Measurements from ENCODE around the gene ERC2. TPM values are rescaled to one million over a fixed set of nuclear protein-coding genes. Genes with fewer than 3 reads are reported as not detected.

Gene ERC2
- total RNA-seq, 1 donor from 2014 or later, result 32.5 TPM

GRCh38 chr3:55609230-55609827, 858.9 kb downstream of the ERC2 start:
- no peaks in the 10 kb centered on the region for H3K27me3 Mint-ChIP-seq
- no peak for DNase-seq (ENCODE audit: low spot score, unreplicated experiment)
- H3K4me3 Mint-ChIP-seq (ENCODE audit: low read depth), result no peak overlapping the region

DNA sequence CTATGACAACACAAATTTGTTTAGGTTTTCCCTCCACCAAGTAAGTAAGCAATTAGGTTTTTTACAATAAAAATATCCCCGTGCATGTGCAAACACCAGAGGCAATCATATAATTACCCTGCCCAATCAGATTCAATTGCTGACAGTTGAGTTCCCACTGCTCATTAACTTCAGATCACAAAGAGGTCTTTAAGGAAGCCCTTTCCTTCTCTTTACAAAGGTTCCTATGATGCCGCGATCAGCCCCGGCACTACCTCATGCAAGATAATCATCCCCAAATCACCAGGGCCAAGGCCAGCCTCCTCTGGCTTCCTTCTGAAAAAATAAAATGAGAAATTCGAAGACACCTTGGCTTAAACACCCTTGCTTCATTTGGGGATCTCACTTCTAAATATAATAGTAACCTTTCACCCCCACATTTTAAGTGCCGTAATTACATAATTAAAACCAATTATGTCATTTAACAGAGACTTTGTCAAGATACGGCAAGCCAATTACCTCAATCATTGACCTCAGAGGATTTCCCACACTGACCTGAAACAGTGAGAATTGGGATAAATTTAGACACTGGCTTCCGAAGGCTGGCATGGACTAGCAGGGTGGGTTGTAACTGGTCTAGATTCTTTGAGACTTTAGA, 859.8 kb downstream of the ERC2 start:
- H3K9me3 Mint-ChIP-seq (ENCODE audit: low read depth), result no peaks in the 10 kb centered on the region
- DNase-seq (ENCODE audit: low spot score, unreplicated experiment), result no peak
- H3K36me3 Mint-ChIP-seq (ENCODE audit: insufficient read depth), result no peaks in the 10 kb centered on the region
- no peak overlapping the region for H3K27ac Mint-ChIP-seq
- peaks cover 3% of the 10 kb centered on the region for H3K4me1 Mint-ChIP-seq (ENCODE audit: low read depth)
- no peaks in the 10 kb centered on the region for H3K27me3 Mint-ChIP-seq
- TF ChIP-seq, protein P1, sequence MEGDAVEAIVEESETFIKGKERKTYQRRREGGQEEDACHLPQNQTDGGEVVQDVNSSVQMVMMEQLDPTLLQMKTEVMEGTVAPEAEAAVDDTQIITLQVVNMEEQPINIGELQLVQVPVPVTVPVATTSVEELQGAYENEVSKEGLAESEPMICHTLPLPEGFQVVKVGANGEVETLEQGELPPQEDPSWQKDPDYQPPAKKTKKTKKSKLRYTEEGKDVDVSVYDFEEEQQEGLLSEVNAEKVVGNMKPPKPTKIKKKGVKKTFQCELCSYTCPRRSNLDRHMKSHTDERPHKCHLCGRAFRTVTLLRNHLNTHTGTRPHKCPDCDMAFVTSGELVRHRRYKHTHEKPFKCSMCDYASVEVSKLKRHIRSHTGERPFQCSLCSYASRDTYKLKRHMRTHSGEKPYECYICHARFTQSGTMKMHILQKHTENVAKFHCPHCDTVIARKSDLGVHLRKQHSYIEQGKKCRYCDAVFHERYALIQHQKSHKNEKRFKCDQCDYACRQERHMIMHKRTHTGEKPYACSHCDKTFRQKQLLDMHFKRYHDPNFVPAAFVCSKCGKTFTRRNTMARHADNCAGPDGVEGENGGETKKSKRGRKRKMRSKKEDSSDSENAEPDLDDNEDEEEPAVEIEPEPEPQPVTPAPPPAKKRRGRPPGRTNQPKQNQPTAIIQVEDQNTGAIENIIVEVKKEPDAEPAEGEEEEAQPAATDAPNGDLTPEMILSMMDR (IDR thresholded peaks at IDR 0.05; ENCODE audit: unreplicated experiment), result no peak
- no peak overlapping the region for H3K4me3 Mint-ChIP-seq (ENCODE audit: low read depth)

More at GRCh38 chr3:55609230-55609827, 858.9 kb downstream of the ERC2 start:
- Mint-ChIP-seq H3K27ac (no peak overlapping the region), H3K4me1 (ENCODE audit: low read depth) (peaks cover 3% of the 10 kb centered on the region), H3K9me3 (ENCODE audit: low read depth) (no peaks in the 10 kb centered on the region), H3K36me3 (ENCODE audit: insufficient read depth) (no peaks in the 10 kb centered on the region)
- TF ChIP-seq, protein P1 (IDR thresholded peaks at IDR 0.05; ENCODE audit: unreplicated experiment), result no peak

GRCh38 chr3:55607844-55608243, 860.4 kb downstream of the ERC2 start:
- no peak overlapping the region for H3K4me3 Mint-ChIP-seq (ENCODE audit: low read depth)

DNA sequence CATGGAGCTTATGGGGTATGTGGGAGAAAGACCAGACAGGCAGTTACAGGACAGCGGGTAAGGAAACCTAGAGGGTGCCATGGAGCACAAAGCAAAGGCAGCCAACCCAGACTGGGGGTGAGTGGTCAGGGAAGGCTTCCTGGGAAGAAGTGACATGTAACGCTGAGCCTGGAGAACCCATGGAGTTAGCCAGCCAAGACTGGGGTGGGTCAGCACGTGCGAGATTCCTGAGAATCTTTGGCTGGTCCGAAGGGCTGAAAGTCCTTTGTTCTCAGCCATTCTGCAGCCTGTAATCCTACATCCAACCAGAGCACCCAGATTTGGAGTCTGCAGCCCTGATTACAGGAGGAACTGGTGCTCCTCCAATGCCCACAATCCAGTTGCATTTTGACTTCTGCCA, 861.1 kb downstream of the ERC2 start:
- no peak overlapping the region for H3K27ac Mint-ChIP-seq
- DNase-seq (ENCODE audit: low spot score, unreplicated experiment), result no peak
- H3K27me3 Mint-ChIP-seq, result no peaks in the 10 kb centered on the region
- H3K9me3 Mint-ChIP-seq (ENCODE audit: low read depth), result no peaks in the 10 kb centered on the region
- TF ChIP-seq, protein P1 (IDR thresholded peaks at IDR 0.05; ENCODE audit: unreplicated experiment), result no peak
- H3K4me3 Mint-ChIP-seq (ENCODE audit: low read depth), result no peak overlapping the region
- no peaks in the 10 kb centered on the region for H3K36me3 Mint-ChIP-seq (ENCODE audit: insufficient read depth)
- peaks cover 3% of the 10 kb centered on the region for H3K4me1 Mint-ChIP-seq (ENCODE audit: low read depth)

More at GRCh38 chr3:55607844-55608243, 860.4 kb downstream of the ERC2 start:
- TF ChIP-seq, protein P1 (IDR thresholded peaks at IDR 0.05; ENCODE audit: unreplicated experiment), result no peak
- H3K27ac Mint-ChIP-seq, result no peak overlapping the region
- no peaks in the 10 kb centered on the region for H3K36me3 Mint-ChIP-seq (ENCODE audit: insufficient read depth)
- peaks cover 3% of the 10 kb centered on the region for H3K4me1 Mint-ChIP-seq (ENCODE audit: low read depth)
- no peak for DNase-seq (ENCODE audit: low spot score, unreplicated experiment)
- no peaks in the 10 kb centered on the region for H3K27me3 Mint-ChIP-seq
- no peaks in the 10 kb centered on the region for H3K9me3 Mint-ChIP-seq (ENCODE audit: low read depth)

DNA sequence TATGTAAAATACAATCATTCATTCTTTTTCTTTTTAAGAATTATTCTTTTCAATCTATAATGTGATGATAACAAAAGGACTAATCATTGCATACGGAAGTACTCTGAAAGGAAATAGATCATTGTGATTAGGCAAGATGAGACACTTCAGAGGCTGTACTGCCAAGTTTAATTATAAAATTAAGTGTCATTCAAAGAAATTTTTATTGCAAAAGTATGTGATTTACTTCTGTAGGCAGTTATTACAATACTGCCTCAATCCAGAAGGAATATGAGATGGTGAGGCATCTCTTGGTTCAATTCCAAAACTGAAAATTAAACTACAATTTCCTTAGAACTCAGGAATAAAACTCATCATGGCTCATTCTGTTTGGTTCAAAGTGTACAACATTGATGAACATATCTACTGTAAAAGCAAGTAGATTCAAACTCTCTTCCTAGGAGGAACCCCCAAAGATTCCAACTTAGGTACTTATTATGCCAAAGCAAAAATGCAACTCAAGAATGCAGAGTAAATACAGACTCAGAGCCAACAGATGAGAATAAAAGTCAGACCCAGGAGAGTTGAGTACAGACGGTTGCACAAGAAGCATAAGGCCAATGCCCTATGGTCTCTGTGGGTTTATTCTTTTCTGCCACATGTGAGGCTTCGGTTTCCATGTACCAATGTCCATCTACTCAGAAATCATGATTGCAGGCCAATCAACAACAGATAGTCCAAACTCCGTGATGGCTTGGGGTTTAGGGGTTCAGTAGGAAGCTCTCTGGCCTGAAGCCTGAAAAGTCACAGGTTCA, 862.6 kb downstream of the ERC2 start:
- Mint-ChIP-seq H3K36me3 (ENCODE audit: insufficient read depth) (no peaks in the 10 kb centered on the region), H3K27ac (no peak overlapping the region), H3K27me3 (no peaks in the 10 kb centered on the region), H3K9me3 (ENCODE audit: low read depth) (no peaks in the 10 kb centered on the region), H3K4me3 (ENCODE audit: low read depth) (no peak overlapping the region), H3K4me1 (ENCODE audit: low read depth) (no peaks in the 10 kb centered on the region)
- DNase-seq (ENCODE audit: low spot score, unreplicated experiment), result no peak
- TF ChIP-seq, protein P1 (IDR thresholded peaks at IDR 0.05; ENCODE audit: unreplicated experiment), result no peak
